GM19099 (cell line): ENCODE measurements around the gene GAS7.

Experiments used
- POLR2A ChIP-seq: IDR thresholded peaks from 3 replicates; pipeline ENCODE4 v1.6.1; 2011; ENCODE audit warnings: low read depth; ENCODE audit not compliant: insufficient read length; ENCODE audit errors: extremely low read depth

The GAS7 gene

GRCh38 chr17:9922012-9922848, 276.2 kb downstream of the GAS7 start:
- TF ChIP-seq POLR2A: no peak

GRCh38 chr17:9918804-9919352, 279.5 kb downstream of the GAS7 start:
- TF ChIP-seq POLR2A: no peak

GRCh38 chr17:9918352-9918751, 280.1 kb downstream of the GAS7 start:
- TF ChIP-seq POLR2A: no peak

GRCh38 chr17:9917801-9918200, 280.6 kb downstream of the GAS7 start:
- no peak for TF ChIP-seq POLR2A

GRCh38 chr17:9917131-9917530, 281.3 kb downstream of the GAS7 start:
- no peak for TF ChIP-seq POLR2A

GRCh38 chr17:9916108-9916507, 282.3 kb downstream of the GAS7 start:
- no peak for TF ChIP-seq POLR2A

GRCh38 chr17:9913476-9913875, 284.9 kb downstream of the GAS7 start:
- TF ChIP-seq POLR2A: no peak

- TF ChIP-seq POLR2A: no peak
These were observed 286.0 kb downstream of the GAS7 start for GRCh38 chr17:9912121-9913099.

GRCh38 chr17:9911089-9911488, 287.3 kb downstream of the GAS7 start:
- TF ChIP-seq POLR2A: no peak

GRCh38 chr17:9908649-9909042, 289.8 kb downstream of the GAS7 start:
- TF ChIP-seq POLR2A: no peak

- no peak for TF ChIP-seq POLR2A
These were observed 290.3 kb downstream of the GAS7 start for GRCh38 chr17:9907883-9908648.

- TF ChIP-seq POLR2A: no peak
These were observed 291.3 kb downstream of the GAS7 start for GRCh38 chr17:9907131-9907530.

GRCh38 chr17:9906616-9907015, 291.8 kb downstream of the GAS7 start:
- TF ChIP-seq POLR2A: no peak

- TF ChIP-seq POLR2A: no peak
These were observed 292.5 kb downstream of the GAS7 start for GRCh38 chr17:9905902-9906301.

- no peak for TF ChIP-seq POLR2A
These were observed 293.4 kb downstream of the GAS7 start, which contains the start of gene RCVRN for GRCh38 chr17:9905078-9905415. Gene RCVRN (minus strand): TSS chr17:9905271. CDS start chr17:9905180, 91 bp downstream.
